Thoracic aorta (tissue), 2 donors: ENCODE measurements around the gene USO1. TPM values are rescaled to one million over a fixed set of nuclear protein-coding genes. Genes with fewer than 3 reads are reported as not detected.

Experiments
- ATAC-seq: fragments of 150-250 bp; one replicate; pipeline ENCODE4 v1.8.0; 2017; ENCODE audit warnings: low read depth; ENCODE audit not compliant: insufficient number of reproducible peaks, low FRiP score
- DNase-seq: peaks from one replicate; pipeline ENCODE4 v3.0.0-alpha.2; 2020; ENCODE audit warnings: low spot score
- H3K27ac ChIP-seq, 2 donors: fragments of 200-600 bp; sonication (generic); 1 replicate in 1 of 2; 2 replicates in 1 of 2; pipeline ENCODE4 v1.5.1; 2016; ENCODE audit warnings: mild to moderate bottlenecking in 2 of 2, moderate library complexity in 2 of 2
- H3K27me3 ChIP-seq: fragments of 200-600 bp; sonication (generic); replicated peaks from 2 replicates; pipeline ENCODE4 v1.6.0; 2016; ENCODE audit warnings: mild to moderate bottlenecking; ENCODE audit not compliant: insufficient read depth
- H3K36me3 ChIP-seq: fragments of 200-600 bp; sonication (generic); one replicate; pipeline ENCODE4 v1.5.1; 2016
- H3K4me1 ChIP-seq, 2 donors: fragments of 200-600 bp; sonication (generic); 1 replicate in 1 of 2; 2 replicates in 1 of 2; pipeline versions ENCODE4 v1.5.1 to v1.6.0; 2016; ENCODE audit warnings: low read depth in 2 of 2, mild to moderate bottlenecking in 1 of 2; ENCODE audit not compliant: control insufficient read depth in 1 of 2
- H3K4me3 ChIP-seq: fragments of 200-600 bp; sonication (generic); 2 replicates; pipeline ENCODE4 v1.5.1; 2016; ENCODE audit warnings: mild to moderate bottlenecking
- H3K9me3 ChIP-seq: fragments of 200-600 bp; sonication (generic); 2 replicates; pipeline ENCODE4 v1.5.1; 2016
- CTCF ChIP-seq: fragments of 200-600 bp; sonication (generic); IDR thresholded peaks from one replicate; pipeline ENCODE4 v1.5.1; 2019; ENCODE audit warnings: antibody characterized with exemption
- total RNA-seq, 2 donors: library from RNA; depleted of rRNA; stranded (reverse); fragments of >200 nt; gene quantifications; one replicate each; pipeline versions ENCODE4 v1.1.0 to v1.2.3, GENCODE V29; 2016

The USO1 gene
- total RNA-seq, 2 donors from 2014 or later = 68.0 to 85.9 TPM

DNA sequence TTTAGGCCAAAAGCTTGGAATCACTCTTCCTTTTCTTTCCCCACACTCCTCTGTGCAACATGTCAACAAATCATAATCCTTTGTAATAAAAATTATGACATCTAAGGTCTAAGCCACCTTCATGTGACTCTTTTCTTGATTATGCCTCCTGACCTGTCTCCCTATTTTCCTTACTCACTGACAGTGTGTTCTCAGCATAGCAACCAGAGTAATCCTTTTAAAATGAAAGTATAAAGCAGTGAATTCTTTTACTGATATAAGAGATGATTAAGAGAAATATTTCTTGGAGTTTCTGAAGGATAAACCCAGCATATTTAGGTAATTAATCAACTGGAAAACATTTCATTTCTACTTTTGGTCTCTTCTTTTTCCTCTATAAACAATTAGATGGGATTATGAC, 44.7 kb downstream of the USO1 start:
- no peak overlapping the region for H3K27ac ChIP-seq
- ATAC-seq (no peak), DNase-seq (no peak)
- H3K4me1 ChIP-seq = peaks cover 4 to 15% of the 10 kb centered on the region in 2 donors
- H3K27me3 ChIP-seq = no peaks in the 10 kb centered on the region
- peaks cover 3% of the 10 kb centered on the region for H3K36me3 ChIP-seq
- H3K4me3 ChIP-seq = no peak overlapping the region
- TF ChIP-seq CTCF = no peak
- H3K9me3 ChIP-seq = no peaks in the 10 kb centered on the region

GRCh38 chr4:75771607-75772006, 47.2 kb downstream of the USO1 start:
- Histone ChIP-seq H3K27ac (no peak overlapping the region), H3K4me1 (peaks cover 4 to 15% of the 10 kb centered on the region in 2 donors), H3K9me3 (no peaks in the 10 kb centered on the region), H3K4me3 (no peak overlapping the region), H3K36me3 (peaks cover 23% of the 10 kb centered on the region), H3K27me3 (no peaks in the 10 kb centered on the region)
- ATAC-seq = no peak
- no peak for DNase-seq
- no peak for TF ChIP-seq CTCF

DNA sequence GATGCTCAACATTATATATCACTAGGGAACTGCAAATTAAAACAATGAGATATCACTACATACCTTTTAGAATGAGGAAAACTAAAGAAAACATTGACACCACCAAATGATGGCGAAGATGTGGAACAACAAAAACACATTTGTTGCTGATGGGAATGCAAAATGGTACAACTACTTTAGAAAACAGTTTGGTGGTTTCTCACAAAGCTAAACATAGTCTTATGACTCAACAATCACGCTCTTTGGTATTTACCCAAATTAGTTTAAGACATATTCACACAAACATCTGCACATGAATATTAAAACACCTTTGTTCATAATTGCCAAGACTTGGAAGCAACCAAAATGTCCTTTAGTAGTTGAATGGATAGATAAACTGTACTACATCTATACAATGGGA, 53.2 kb downstream of the USO1 start:
- Histone ChIP-seq H3K9me3 (no peaks in the 10 kb centered on the region), H3K4me3 (no peak overlapping the region), H3K27ac (no peak overlapping the region), H3K27me3 (no peaks in the 10 kb centered on the region), H3K36me3 (peaks cover 43% of the 10 kb centered on the region), H3K4me1 (peaks cover 0 to 2% of the 10 kb centered on the region in 2 donors)
- no peak for ATAC-seq
- TF ChIP-seq CTCF = no peak
- DNase-seq = no peak

DNA sequence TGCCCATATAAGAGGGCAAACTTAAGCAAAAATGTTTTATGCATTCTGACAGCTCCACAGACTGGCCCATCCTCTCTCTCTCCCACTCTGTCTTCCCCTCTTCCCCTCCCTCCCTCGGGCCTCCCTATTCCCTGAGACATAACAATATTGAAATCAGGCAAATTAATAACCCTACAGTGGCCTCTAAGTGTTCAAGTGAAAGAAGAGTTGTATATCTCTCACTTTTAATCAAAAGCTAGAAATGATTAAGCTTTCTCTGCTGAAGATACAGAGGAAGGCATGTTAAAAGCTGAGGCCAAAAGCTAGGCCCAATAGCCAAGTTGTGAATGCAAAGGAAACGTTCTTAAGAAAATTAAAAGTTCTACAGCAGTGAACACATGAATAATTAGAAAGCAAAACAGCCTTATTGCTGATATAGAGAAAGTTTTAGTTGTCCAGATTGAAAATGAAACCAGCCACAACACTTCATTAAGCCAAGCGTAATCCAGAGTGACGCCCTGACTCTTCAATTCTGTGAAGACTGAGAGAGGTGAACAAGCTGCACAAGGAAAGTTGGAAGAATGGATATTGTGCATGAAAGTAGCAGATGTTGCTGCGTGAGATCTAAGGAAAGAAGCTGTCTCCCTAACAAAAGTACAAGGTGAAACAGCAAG, 54.9 kb downstream of the USO1 start:
- no peak overlapping the region for H3K4me3 ChIP-seq
- H3K27ac ChIP-seq = no peak overlapping the region
- no peak for TF ChIP-seq CTCF
- DNase-seq (no peak), ATAC-seq (no peak)
- H3K4me1 ChIP-seq = no peaks in the 10 kb centered on the region
- H3K27me3 ChIP-seq = no peaks in the 10 kb centered on the region
- H3K36me3 ChIP-seq = peaks cover 43% of the 10 kb centered on the region
- no peaks in the 10 kb centered on the region for H3K9me3 ChIP-seq

DNA sequence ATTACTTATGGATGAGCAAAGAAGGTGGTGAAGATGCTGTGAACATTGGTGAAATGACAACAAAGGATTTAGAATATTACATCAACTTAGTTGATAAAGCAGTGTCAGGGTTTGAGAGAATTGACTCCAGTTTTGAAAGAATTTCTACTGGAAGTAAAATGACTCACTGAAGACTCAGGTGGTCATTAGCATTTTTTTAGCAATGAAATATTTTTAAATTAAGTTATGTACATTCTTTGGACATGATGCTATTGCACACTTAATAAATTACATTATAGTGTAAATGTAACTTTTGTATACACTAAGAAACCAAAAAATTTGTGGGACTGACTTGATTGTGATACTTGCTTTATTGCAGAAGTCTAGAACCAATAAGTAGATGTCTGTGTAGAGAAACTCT, 56.9 kb downstream of the USO1 start:
- no peaks in the 10 kb centered on the region for H3K27me3 ChIP-seq
- H3K36me3 ChIP-seq = peaks cover 26% of the 10 kb centered on the region
- H3K4me3 ChIP-seq = no peak overlapping the region
- H3K9me3 ChIP-seq = no peaks in the 10 kb centered on the region
- TF ChIP-seq CTCF = no peak
- DNase-seq = no peak
- H3K27ac ChIP-seq = no peak overlapping the region
- H3K4me1 ChIP-seq = no peaks in the 10 kb centered on the region
- no peak for ATAC-seq
